ENCODE data around the gene MYL6B. TPM values are rescaled to one million over a fixed set of nuclear protein-coding genes. Genes with fewer than 3 reads are reported as not detected.

The MYL6B gene
- total RNA-seq, 3 donors from 2014 or later: 29.6 to 52.8 (median 43.2) TPM

- Histone ChIP-seq H3K27me3 (no peaks in the 10 kb centered on the region), H3K4me3 (peak overlapping the region in 2 of 3 donors; percentile 94 to 97), H3K4me1 (peaks cover 4 to 25% of the 10 kb centered on the region in 2 donors), H3K27ac (peak overlapping the region; percentile 100), H3K9me3 (no peaks in the 10 kb centered on the region), H3K36me3 (peaks cover 5% of the 10 kb centered on the region)
- DNase-seq (ENCODE audit: low spot score in 2 of 2): no peak
- intact Hi-C loops (cut with DNase I; ENCODE audit: low total_unique reads): no loop called here
- TF ChIP-seq POLR2A (IDR thresholded peaks at IDR 0.05) (no peak), CTCF (IDR thresholded peaks at IDR 0.05) (no peak), POLR2AphosphoS5 (IDR thresholded peaks at IDR 0.05) (no peak)
These were observed 9.4 kb downstream of the MYL6B start for GRCh38 chr12:56161690-56162351.

GRCh38 chr12:56162468-56163290 is 10.3 kb downstream of the MYL6B start:
- TF ChIP-seq CTCF (IDR thresholded peaks at IDR 0.05) (no peak), POLR2AphosphoS5 (IDR thresholded peaks at IDR 0.05) (peak; percentile 11 to 56 (median 44))
- Histone ChIP-seq H3K9me3 (no peaks in the 10 kb centered on the region), H3K4me1 (peaks cover 4 to 25% of the 10 kb centered on the region in 2 donors), H3K36me3 (peaks cover 5% of the 10 kb centered on the region), H3K4me3 (no peak overlapping the region), H3K27me3 (no peaks in the 10 kb centered on the region), H3K27ac (peak overlapping the region; percentile 40 to 100)
- intact Hi-C loops (cut with DNase I; ENCODE audit: low total_unique reads): no loop called here
- DNase-seq (ENCODE audit: low spot score in 2 of 2): no peak

GRCh38 chr12:56163533-56164344 is 11.4 kb downstream of the MYL6B start:
- intact Hi-C loops (cut with DNase I; ENCODE audit: low total_unique reads): no loop called here
- TF ChIP-seq POLR2AphosphoS5 (IDR thresholded peaks at IDR 0.05): peak in 1 of 3 donors; percentile 8
- TF ChIP-seq CTCF (IDR thresholded peaks at IDR 0.05): no peak
- H3K27me3 ChIP-seq: no peaks in the 10 kb centered on the region
- H3K36me3 ChIP-seq: peaks cover 5% of the 10 kb centered on the region
- H3K9me3 ChIP-seq: no peaks in the 10 kb centered on the region
- H3K27ac ChIP-seq: peak overlapping the region in 1 of 2 donors; percentile 43
- peaks cover 4 to 25% of the 10 kb centered on the region in 2 donors for H3K4me1 ChIP-seq
- no peak overlapping the region for H3K4me3 ChIP-seq
- DNase-seq (ENCODE audit: low spot score in 2 of 2): no peak

GRCh38 chr12:56164345-56164729 is 11.9 kb downstream of the MYL6B start:
- Histone ChIP-seq H3K27ac (no peak overlapping the region), H3K36me3 (peaks cover 5% of the 10 kb centered on the region), H3K9me3 (no peaks in the 10 kb centered on the region), H3K4me1 (peaks cover 4 to 25% of the 10 kb centered on the region in 2 donors), H3K4me3 (no peak overlapping the region), H3K27me3 (no peaks in the 10 kb centered on the region)
- TF ChIP-seq POLR2A (IDR thresholded peaks at IDR 0.05) (no peak), POLR2AphosphoS5 (IDR thresholded peaks at IDR 0.05) (peak in 1 of 3 donors; percentile 34), CTCF (IDR thresholded peaks at IDR 0.05) (no peak)
- DNase-seq (ENCODE audit: low spot score in 2 of 2): no peak
- intact Hi-C loops (cut with DNase I; ENCODE audit: low total_unique reads): no loop called here

All from breast epithelium (tissue), 4 donors.